EL (cell line): ENCODE measurements around the gene KCTD17.

Experiments used
- DNase-seq: peaks from one replicate; pipeline ENCODE4 v3.0.0-alpha.2; 2016

The KCTD17 gene

GRCh38 chr22:37080838-37081237 is 29.3 kb downstream of the KCTD17 start:
- no peak for DNase-seq

GRCh38 chr22:37082251-37082873 is 30.8 kb downstream of the KCTD17 start:
- no peak for DNase-seq

GRCh38 chr22:37083914-37084313 is 32.4 kb downstream of the KCTD17 start:
- DNase-seq, result no peak

- DNase-seq, result no peak
These were observed 32.8 kb downstream of the KCTD17 start for GRCh38 chr22:37084385-37084784.

GRCh38 chr22:37086184-37086583 is 34.6 kb downstream of the KCTD17 start:
- no peak for DNase-seq

- DNase-seq, result peak; percentile 57
These were observed 36.6 kb downstream of the KCTD17 start for GRCh38 chr22:37088108-37088605.

GRCh38 chr22:37088750-37089408 is 37.3 kb downstream of the KCTD17 start:
- no peak for DNase-seq

- peak; percentile 28 for DNase-seq
These were observed 37.9 kb downstream of the KCTD17 start for GRCh38 chr22:37089434-37089833.

GRCh38 chr22:37090920-37091695 is 39.6 kb downstream of the KCTD17 start:
- no peak for DNase-seq

GRCh38 chr22:37091994-37092393 is 40.5 kb downstream of the KCTD17 start:
- no peak for DNase-seq

GRCh38 chr22:37092997-37093396 is 41.5 kb downstream of the KCTD17 start:
- DNase-seq, result no peak

- no peak for DNase-seq
These were observed 42.7 kb downstream of the KCTD17 start for GRCh38 chr22:37094239-37094638.

GRCh38 chr22:37095113-37095512 is 43.6 kb downstream of the KCTD17 start:
- no peak for DNase-seq

GRCh38 chr22:37097346-37097745 is 45.8 kb downstream of the KCTD17 start:
- DNase-seq, result no peak

- no peak for DNase-seq
These were observed 47.5 kb downstream of the KCTD17 start for GRCh38 chr22:37098976-37099591.

GRCh38 chr22:37100589-37101127 is 49.1 kb downstream of the KCTD17 start:
- DNase-seq, result no peak

GRCh38 chr22:37101311-37102066 is 49.9 kb downstream of the KCTD17 start:
- no peak for DNase-seq

- DNase-seq, result no peak
These were observed 51.6 kb downstream of the KCTD17 start for GRCh38 chr22:37103151-37103550.

GRCh38 chr22:37103656-37104452 is 52.3 kb downstream of the KCTD17 start:
- no peak for DNase-seq

- peak; percentile 12 for DNase-seq
These were observed 53.6 kb downstream of the KCTD17 start for GRCh38 chr22:37105154-37105553.

GRCh38 chr22:37105990-37106389 is 54.4 kb downstream of the KCTD17 start:
- no peak for DNase-seq
